H1 (cell line): ENCODE measurements around the gene ERH. TPM values are rescaled to one million over a fixed set of nuclear protein-coding genes. Genes with fewer than 3 reads are reported as not detected.

Source experiments
- CTCF ChIA-PET: fragments of 300-600 bp; sonication (Branson Sonifier 250); formaldehyde crosslinking; loops from one replicate; lab custom pipeline; 2021; ENCODE audit not compliant: partially characterized antibody; lab: Charles Lee
- POLR2A ChIA-PET: fragments of 300-600 bp; sonication (Branson Sonifier 250); formaldehyde crosslinking; loops from one replicate; lab custom pipeline; 2021; ENCODE audit warnings: inconsistent platforms; ENCODE audit not compliant: partially characterized antibody; lab: Charles Lee
- DNase-seq, 2 experiments: peaks; one replicate each; pipeline versions ENCODE4 v3.0.0 to v3.0.0-alpha.2; 2010 to 2022; ENCODE audit warnings: low spot score in 2 of 2, low read depth in 1 of 2, mixed read lengths in 1 of 2
- FAIRE-seq: peaks from 2 replicates; lab custom pipeline; 2011; peaks lifted over from hg19 to GRCh38; lab: Jason Lieb, UNC
- H2AFZ ChIP-seq: 2 replicates; pipeline ENCODE4 v1.8.1; 2012; ENCODE audit warnings: low read length, inconsistent platforms
- H2AK5ac ChIP-seq: 2 replicates; pipeline ENCODE4 v1.6.1; 2013; ENCODE audit warnings: low read depth, low read length
- H2BK120ac ChIP-seq: replicated peaks from 2 replicates; pipeline ENCODE3; 2013; ENCODE audit warnings: low read depth, low read length, inconsistent platforms
- H2BK12ac ChIP-seq: 2 replicates; pipeline ENCODE4 v1.6.1; 2013; ENCODE audit warnings: low read depth, low read length
- H2BK15ac ChIP-seq: 2 replicates; pipeline ENCODE4 v1.6.1; 2013; ENCODE audit warnings: low read length
- H2BK20ac ChIP-seq: 2 replicates; pipeline ENCODE4 v1.6.1; 2013; ENCODE audit warnings: low read length
- H2BK5ac ChIP-seq: 2 replicates; pipeline ENCODE4 v1.6.1; 2013; ENCODE audit warnings: low read depth, low read length
- H3K14ac ChIP-seq: 2 replicates; pipeline ENCODE4 v1.6.1; 2013; ENCODE audit warnings: inconsistent platforms; ENCODE audit not compliant: insufficient read length
- H3K18ac ChIP-seq: 2 replicates; pipeline ENCODE4 v1.6.1; 2013; ENCODE audit warnings: low read length; ENCODE audit errors: extremely low read depth
- H3K23ac ChIP-seq: 2 replicates; pipeline ENCODE4 v1.6.1; 2013; ENCODE audit warnings: inconsistent platforms; ENCODE audit not compliant: insufficient read length
- H3K23me2 ChIP-seq: 2 replicates; pipeline ENCODE4 v1.6.1; 2013; ENCODE audit warnings: low read depth, low read length
- H3K27ac ChIP-seq: 2 replicates; pipeline ENCODE4 v1.6.1; 2011; ENCODE audit warnings: low read depth, low read length, inconsistent platforms
- H3K27me3 ChIP-seq, 4 experiments: replicated peaks in 1 of 4; 1 replicate in 1 of 4; 2 replicates in 3 of 4; pipeline versions ENCODE4 v1.6.1 to v1.8.1; 2011 to 2013; ENCODE audit warnings: low read length in 3 of 4, mild to moderate bottlenecking in 3 of 4, inconsistent platforms in 2 of 4, mixed read lengths in 2 of 4, moderate library complexity in 1 of 4; ENCODE audit not compliant: control insufficient read depth in 3 of 4, insufficient read depth in 3 of 4; ENCODE audit errors: extremely low read depth in 1 of 4
- H3K36me3 ChIP-seq, 4 experiments: 2 replicates each; pipeline versions ENCODE4 v1.6.1 to v1.8.1; 2011 to 2013; ENCODE audit warnings: mild to moderate bottlenecking in 4 of 4, low read length in 3 of 4, moderate library complexity in 2 of 4, control low read depth in 1 of 4, inconsistent platforms in 1 of 4; ENCODE audit not compliant: insufficient read depth in 4 of 4, control insufficient read depth in 2 of 4
- H3K4ac ChIP-seq: replicated peaks from 2 replicates; pipeline ENCODE3; 2013; ENCODE audit warnings: low read length, low read depth, mixed read lengths, inconsistent platforms; ENCODE audit not compliant: insufficient read length
- H3K4me1 ChIP-seq, 4 experiments: replicated peaks in 1 of 4; 1 replicate in 1 of 4; 2 replicates in 3 of 4; pipeline versions ENCODE4 v1.6.1 to v1.8.1; 2011 to 2013; ENCODE audit warnings: low read length in 3 of 4, inconsistent platforms in 2 of 4, mixed read lengths in 1 of 4; ENCODE audit not compliant: insufficient read depth in 4 of 4, control insufficient read depth in 3 of 4
- H3K4me2 ChIP-seq, 2 experiments: 2 replicates each; pipeline versions ENCODE4 v1.6.1 to v1.8.1; 2011 to 2013; ENCODE audit warnings: low read depth in 2 of 2, low read length in 2 of 2, control low read depth in 1 of 2, inconsistent platforms in 1 of 2, mild to moderate bottlenecking in 1 of 2; ENCODE audit not compliant: insufficient read depth in 1 of 2
- H3K4me3 ChIP-seq, 4 experiments: fragments of 200-600, 300-600 bp in 1 of 4; sonication (generic), shearing (Covaris generic), sonication (Bioruptor Twin) in 1 of 4; 2 replicates each; pipeline versions ENCODE4 v1.5.1 to v1.8.1; 2011 to 2016; ENCODE audit warnings: low read length in 4 of 4, low read depth in 3 of 4, control low read depth in 2 of 4, inconsistent platforms in 2 of 4, mild to moderate bottlenecking in 2 of 4, mixed read lengths in 1 of 4, moderate library complexity in 1 of 4; ENCODE audit not compliant: insufficient read depth in 2 of 4; ENCODE audit errors: extremely low read depth in 1 of 4
- H3K56ac ChIP-seq: replicated peaks from 2 replicates; pipeline ENCODE3; 2013; ENCODE audit warnings: low read depth, mild to moderate bottlenecking, mixed read lengths, low read length, inconsistent platforms; ENCODE audit not compliant: insufficient read length
- H3K79me1 ChIP-seq: 2 replicates; pipeline ENCODE4 v1.6.1; 2013; ENCODE audit warnings: low read depth, low read length, control low read depth
- H3K79me2 ChIP-seq, 2 experiments: 2 replicates each; pipeline versions ENCODE4 v1.6.1 to v1.8.1; 2012 to 2013; ENCODE audit warnings: low read length in 2 of 2, mild to moderate bottlenecking in 2 of 2, inconsistent platforms in 1 of 2; ENCODE audit not compliant: insufficient read depth in 2 of 2, control insufficient read depth in 1 of 2
- H3K9ac ChIP-seq, 4 experiments: replicated peaks in 1 of 4; 1 replicate in 1 of 4; 2 replicates in 3 of 4; pipeline versions ENCODE4 v1.6.1 to v1.8.1; 2011 to 2013; ENCODE audit warnings: low read depth in 3 of 4, low read length in 3 of 4, control low read depth in 2 of 4, mild to moderate bottlenecking in 2 of 4, moderate library complexity in 2 of 4, inconsistent platforms in 1 of 4; ENCODE audit errors: extremely low read depth in 1 of 4
- H3K9me3 ChIP-seq, 2 experiments: 2 replicates each; pipeline versions ENCODE4 v1.6.1 to v1.8.1; 2012 to 2013; ENCODE audit warnings: mild to moderate bottlenecking in 2 of 2, moderate library complexity in 2 of 2, control low read depth in 1 of 2, inconsistent platforms in 1 of 2, low read depth in 1 of 2, low read length in 1 of 2, mixed read lengths in 1 of 2; ENCODE audit not compliant: insufficient read depth in 2 of 2
- H4K20me1 ChIP-seq, 2 experiments: replicated peaks in 1 of 2; 2 replicates each; pipeline versions ENCODE3 to v1.8.1; 2011 to 2013; ENCODE audit warnings: inconsistent platforms in 2 of 2, low read length in 2 of 2, mild to moderate bottlenecking in 1 of 2; ENCODE audit not compliant: insufficient read depth in 2 of 2, control insufficient read depth in 1 of 2
- H4K5ac ChIP-seq: 2 replicates; pipeline ENCODE4 v1.6.1; 2013; ENCODE audit warnings: low read length, low read depth, mixed read lengths, inconsistent platforms; ENCODE audit not compliant: insufficient read length
- H4K8ac ChIP-seq: 2 replicates; pipeline ENCODE4 v1.8.0; 2013; ENCODE audit warnings: mild to moderate bottlenecking, moderate library complexity, low read length, inconsistent platforms; ENCODE audit not compliant: insufficient read depth; ENCODE audit errors: extremely low read depth
- H4K91ac ChIP-seq: replicated peaks from 2 replicates; pipeline ENCODE3; 2013; ENCODE audit warnings: low read length, mixed read lengths, inconsistent platforms; ENCODE audit not compliant: insufficient read length
- ATF2 ChIP-seq: IDR thresholded peaks from 2 replicates; pipeline ENCODE4 v1.6.1; 2012; ENCODE audit warnings: low read length, inconsistent platforms
- BCL11A ChIP-seq, 2 experiments: IDR thresholded peaks; one replicate each; pipeline ENCODE4 v1.6.1; 2011; ENCODE audit warnings: low read depth in 2 of 2, low read length in 2 of 2, mild to moderate bottlenecking in 2 of 2
- BRCA1 ChIP-seq: IDR thresholded peaks from 2 replicates; pipeline ENCODE4 v1.6.1; 2012; ENCODE audit warnings: low read depth, low read length, improper control_type of control experiment
- CBX5 ChIP-seq: fragments of 300-800, 300-1000 bp; sonication (generic); IDR thresholded peaks from 2 replicates; pipeline ENCODE4 v1.7.1; 2016; ENCODE audit warnings: antibody characterized with exemption, low read length, low read depth
- EP300 ChIP-seq, 2 experiments: IDR thresholded peaks; 1 replicate in 1 of 2; 2 replicates in 1 of 2; pipeline ENCODE4 v1.6.1; 2011 to 2012; ENCODE audit warnings: low read depth in 2 of 2, low read length in 2 of 2, mild to moderate bottlenecking in 2 of 2, borderline replicate concordance in 1 of 2, inconsistent platforms in 1 of 2, moderate library complexity in 1 of 2
- JUN ChIP-seq: IDR thresholded peaks from 2 replicates; pipeline ENCODE4 v1.6.1; 2011; ENCODE audit warnings: low read depth, mild to moderate bottlenecking, improper control_type of control experiment, low read length
- KDM5A ChIP-seq: fragments of 200-600 bp; IDR thresholded peaks from 2 replicates; pipeline ENCODE4 v1.7.1; 2012; ENCODE audit warnings: mild to moderate bottlenecking, low read length, inconsistent platforms, mixed read lengths
- TAF1 ChIP-seq: IDR thresholded peaks from 2 replicates; pipeline ENCODE4 v1.6.1; 2011; ENCODE audit warnings: mild to moderate bottlenecking, low read depth, low read length
- TAF7 ChIP-seq: optimal IDR thresholded peaks from 2 replicates; pipeline ENCODE3; 2011; ENCODE audit warnings: low read depth, mild to moderate bottlenecking, inconsistent platforms, low read length, moderate library complexity, borderline replicate concordance
- ZNF274 ChIP-seq: IDR thresholded peaks from 2 replicates; pipeline ENCODE4 v1.7.0; 2012; ENCODE audit warnings: low read length, borderline replicate concordance; ENCODE audit errors: extremely low read depth
- WGBS, 2 experiments: shearing (Covaris generic) in 1 of 2; methylation state at CpG; one replicate each; pipeline versions ENCODE4 v1.1.6 to v1.1.7; 2013 to 2015; ENCODE audit warnings: low lambda C conversion rate in 2 of 2, mixed read lengths in 2 of 2, inconsistent platforms in 1 of 2, low coverage in 1 of 2, missing lambda C conversion rate in 1 of 2; ENCODE audit not compliant: insufficient replicate concordance in 2 of 2, insufficient coverage in 1 of 2, insufficient read length in 1 of 2; ENCODE audit errors: extremely low coverage in 1 of 2, missing lambda C conversion rate in 1 of 2; 5-methylcytosine and 5-hydroxymethylcytosine counted together
- polyA plus RNA-seq, 7 experiments: library from polyadenylated mRNA; depleted of rRNA in 3 of 7; stranded (reverse) in 5 of 7; unstranded in 2 of 7; fragments of >200 nt in 5 of 7; fragments of 200-250 nt in 2 of 7; gene quantifications; 1 replicate in 5 of 7; 2 replicates in 1 of 7; 4 replicates in 1 of 7; pipeline versions ENCODE4 v1.2.1 to v1.2.3, GENCODE V29; 2011 to 2013; ENCODE audit warnings: missing spikeins in 2 of 7, mixed read lengths in 2 of 7
- total RNA-seq: library from RNA; stranded (reverse); fragmentation: NEBNext Ultra II Directional; extraction: Animal tissue kit (Norgen Biotek cat#: 25700); gene quantifications from 2 replicates; pipeline ENCODE4 v1.2.1, GENCODE V29; 2021

ERH gene
- total and polyA plus RNA-seq, 2 of the 8 experiments (the other 6 are each of a cell fraction or from before 2014, with no cell fraction given) = 329 to 454 TPM

GRCh38 chr14:69427596-69427995 is 29.5 kb upstream of the ERH start:
- no peaks in the 10 kb centered on the region for H4K20me1 ChIP-seq
- no peak overlapping the region for H3K4me3 ChIP-seq
- H2AK5ac ChIP-seq = no peak overlapping the region
- H3K56ac ChIP-seq = no peak overlapping the region
- 89% methylated on average over 1 of the region's 1 CpG; no CpG with 5 or more reads in 1 of the 2 experiments for WGBS, 2 experiments
- CTCF ChIA-PET = no interaction called here
- H3K14ac ChIP-seq = no peak overlapping the region
- no peak overlapping the region for H3K23ac ChIP-seq
- no peak overlapping the region for H2BK15ac ChIP-seq
- no peak for DNase-seq
- POLR2A ChIA-PET = interaction anchor here (0.7 kb wide), 1 partner anchor 12 kb away, joined by 3 read pairs; no protein-coding TSS in a partner anchor
- no peaks in the 10 kb centered on the region for H3K27me3 ChIP-seq
- H3K27ac ChIP-seq = no peak overlapping the region
- H3K9ac ChIP-seq = no peak overlapping the region
- no peak overlapping the region for H2BK120ac ChIP-seq
- H3K79me1 ChIP-seq = 0 out of 2 replicates have a peak, but pooled peaks cover 3% of the 10 kb centered on the region
- no peak overlapping the region for H2AFZ ChIP-seq
- peaks cover 0 to 5% of the 10 kb centered on the region in 2 experiments; a peak in 2 of 4 replicates for H3K79me2 ChIP-seq
- no peak for FAIRE-seq
- TF ChIP-seq ATF2 (no peak), BCL11A (IDR thresholded peaks at IDR 0.05; ENCODE audit: low read depth in 2 of 2, low read length in 2 of 2) (no peak), EP300 (IDR thresholded peaks at IDR 0.05; ENCODE audit: borderline replicate concordance in 1 of 2, low read depth in 2 of 2, low read length in 2 of 2) (no peak), TAF1 (no peak), JUN (no peak), CBX5 (no peak), ZNF274 (no peak), BRCA1 (no peak), KDM5A (no peak), TAF7 (no peak)
- no peak overlapping the region for H2BK12ac ChIP-seq
- no peak overlapping the region for H4K91ac ChIP-seq
- peaks cover 0 to 9% (median 4%) of the 10 kb centered on the region in 4 experiments; a peak in 4 of 8 replicates for H3K36me3 ChIP-seq
- H3K23me2 ChIP-seq = no peaks in the 10 kb centered on the region
- H3K18ac ChIP-seq = no peak overlapping the region
- H3K9me3 ChIP-seq = no peaks in the 10 kb centered on the region
- no peak overlapping the region for H3K4ac ChIP-seq
- no peak overlapping the region for H3K4me2 ChIP-seq
- no peaks in the 10 kb centered on the region for H3K4me1 ChIP-seq
- no peak overlapping the region for H2BK20ac ChIP-seq
- H2BK5ac ChIP-seq = no peak overlapping the region
- no peak overlapping the region for H4K5ac ChIP-seq
- no peak overlapping the region for H4K8ac ChIP-seq
